Motor neuron (in vitro differentiated cells): ENCODE results near the gene ECE1. TPM values are rescaled to one million over a fixed set of nuclear protein-coding genes. Genes with fewer than 3 reads are reported as not detected.
"Not testable (repeated sequence)": the region's sequence is repeated elsewhere in the genome, so short reads cannot be mapped to it uniquely, and the experiment has no call there.

Experiments
- ATAC-seq, 8 experiments: fragments of 200-7000 bp; cut with Tn5 transposase; replicated peaks in 6 of 8; 2 replicates each; pipeline ENCODE4 v1.8.0; 2021; ENCODE audit warnings: mild to moderate bottlenecking in 8 of 8, moderate library complexity in 8 of 8
- H3K27ac ChIP-seq, 2 donors: fragments of 250-450 bp; sonication (Bioruptor Pico); 2 replicates each; pipeline ENCODE4 v1.9.0; 2021; ENCODE audit warnings: antibody characterized with exemption in 2 of 2, mild to moderate bottlenecking in 2 of 2, moderate library complexity in 1 of 2
- H3K4me1 ChIP-seq, 2 donors: fragments of 250-450 bp; sonication (Bioruptor Pico); replicated peaks in 1 of 2; 2 replicates each; pipeline ENCODE4 v1.6.1; 2021; ENCODE audit warnings: antibody characterized with exemption in 2 of 2, mild to moderate bottlenecking in 2 of 2, moderate library complexity in 1 of 2
- H3K4me3 ChIP-seq, 5 donors: fragments of 250-450 bp; sonication (Bioruptor Pico); 2 replicates each; pipeline ENCODE4 v1.9.0; 2021; ENCODE audit warnings: antibody characterized with exemption in 5 of 5, mild to moderate bottlenecking in 5 of 5, moderate library complexity in 4 of 5
- WGBS, 10 experiments: fragments of 450-650 bp; shearing (Covaris generic); methylation state at CpG; one replicate each; pipeline ENCODE4 v1.0.0; 2022; 5-methylcytosine and 5-hydroxymethylcytosine counted together
- in situ Hi-C, 9 experiments: fragments of 400-800 bp; cut with MboI; loops; one replicate each; pipeline ENCODE4 v1.15.0; 2021; ENCODE audit warnings: low sequenced_read_pairs in 9 of 9, low pct_unique_long_range_greater_than_20kb in 2 of 9; ENCODE audit not compliant: unreplicated experiment in 9 of 9
- total RNA-seq, 8 experiments: library from RNA; unstranded; fragments of 300-600 nt; gene quantifications; 2 replicates each; pipeline versions ENCODE4 v1.2.3 to v1.2.4, GENCODE V29; 2022

The ECE1 gene
- total RNA-seq, 8 experiments from 2014 or later: 5.3 to 49.7 (median 24.3) TPM

- in situ Hi-C loops: loop anchor here in 3 of 9 experiments (25.0 kb wide), 3 partner anchors 409 to 734 kb away; partner anchors contain the start of gene RAP1GAP (in 1 of the 3)
- not testable (repeated sequence) for ATAC-seq, H3K27ac ChIP-seq, H3K4me3 ChIP-seq, H3K4me1 ChIP-seq
- 67 to 100% (median 100%) methylated on average over 1 to 5 of the region's 7 CpGs; no CpG with 5 or more reads in 2 of the 10 experiments for WGBS, 10 experiments
Measured at GRCh38 chr1:21228224-21228623, 62.0 kb downstream of the ECE1 start.

- 90 to 100% (median 95%) methylated on average over 2 to 26 of the region's 33 CpGs; no CpG with 5 or more reads in 6 of the 10 experiments for WGBS, 10 experiments
- Histone ChIP-seq H3K4me3 (no peak overlapping the region), H3K27ac (no peak overlapping the region), H3K4me1 (no peaks in the 10 kb centered on the region)
- in situ Hi-C loops: loop anchor here in 3 of 9 experiments (25.0 kb wide), 3 partner anchors 412 to 737 kb away; partner anchors contain the start of gene RAP1GAP (in 1 of the 3)
- ATAC-seq: peak in 2 of 8 experiments; percentile 21 to 22
Measured at GRCh38 chr1:21225065-21225464, 65.2 kb downstream of the ECE1 start.

GRCh38 chr1:21220815-21221214 is 69.4 kb downstream of the ECE1 start:
- 33 to 100% (median 87%) methylated on average over 1 to 6 of the region's 7 CpGs; no CpG with 5 or more reads in 3 of the 10 experiments for WGBS, 10 experiments
- no peaks in the 10 kb centered on the region for H3K4me1 ChIP-seq
- no peak for ATAC-seq
- H3K27ac ChIP-seq: no peak overlapping the region
- in situ Hi-C loops: loop anchor here in 2 of 9 experiments (25.0 kb wide), 1 partner anchor 534 kb away; no protein-coding TSS in a partner anchor
- no peak overlapping the region for H3K4me3 ChIP-seq

- peak in 1 of 8 experiments; percentile 4 for ATAC-seq
- 92 to 100% (median 100%) methylated on average over 2 to 8 of the region's 21 CpGs; no CpG with 5 or more reads in 5 of the 10 experiments for WGBS, 10 experiments
- Histone ChIP-seq H3K4me3 (no peak overlapping the region), H3K4me1 (no peaks in the 10 kb centered on the region), H3K27ac (no peak overlapping the region)
- in situ Hi-C loops: loop anchor here in 2 of 9 experiments (25.0 kb wide), 1 partner anchor 532 kb away; no protein-coding TSS in a partner anchor
Measured at GRCh38 chr1:21219674-21220073, 70.6 kb downstream of the ECE1 start.

- H3K4me3 ChIP-seq: no peak overlapping the region
- peak; percentile 23 to 85 (median 53) for ATAC-seq
- 0 to 93% (median 84%) methylated on average over 1 to 14 of the region's 20 CpGs; no CpG with 5 or more reads in 3 of the 10 experiments for WGBS, 10 experiments
- H3K27ac ChIP-seq: no peak overlapping the region
- in situ Hi-C loops: loop anchor here in 2 of 9 experiments (25.0 kb wide), 1 partner anchor 531 kb away; no protein-coding TSS in a partner anchor
- H3K4me1 ChIP-seq: no peaks in the 10 kb centered on the region
Measured at GRCh38 chr1:21217812-21218596, 72.3 kb downstream of the ECE1 start.

GRCh38 chr1:21216835-21217811 is 73.1 kb downstream of the ECE1 start:
- Histone ChIP-seq H3K4me1 (no peaks in the 10 kb centered on the region), H3K27ac (no peak overlapping the region), H3K4me3 (no peak overlapping the region)
- WGBS, 10 experiments: 20 to 100% (median 83%) methylated on average over 1 to 7 of the region's 19 CpGs; no CpG with 5 or more reads in 1 of the 10 experiments
- in situ Hi-C loops: loop anchor here in 2 of 9 experiments (25.0 kb wide), 1 partner anchor 530 kb away; no protein-coding TSS in a partner anchor
- ATAC-seq: peak; percentile 6 to 57 (median 32)

- no peak for ATAC-seq
- WGBS, 10 experiments: 0 to 67% (median 54%) methylated on average over 3 of the region's 3 CpGs; no CpG with 5 or more reads in 3 of the 10 experiments
- Histone ChIP-seq H3K27ac (no peak overlapping the region), H3K4me3 (no peak overlapping the region), H3K4me1 (no peaks in the 10 kb centered on the region)
- in situ Hi-C loops: loop anchor here in 2 of 9 experiments (25.0 kb wide), 1 partner anchor 525 kb away; no protein-coding TSS in a partner anchor
Measured at GRCh38 chr1:21212126-21212525, 78.1 kb downstream of the ECE1 start.

GRCh38 chr1:21208137-21208700 is 82.0 kb downstream of the ECE1 start:
- not testable (repeated sequence) for H3K27ac ChIP-seq, ATAC-seq, H3K4me3 ChIP-seq, H3K4me1 ChIP-seq
- in situ Hi-C loops: loop anchor here in 2 of 9 experiments (25.0 kb wide), 1 partner anchor 521 kb away; no protein-coding TSS in a partner anchor
- 40 to 94% (median 84%) methylated on average over 1 to 6 of the region's 6 CpGs; no CpG with 5 or more reads in 1 of the 10 experiments for WGBS, 10 experiments

- peak in 1 of 8 experiments; percentile 23 for ATAC-seq
- Histone ChIP-seq H3K27ac (no peak overlapping the region), H3K4me1 (no peaks in the 10 kb centered on the region), H3K4me3 (no peak overlapping the region)
- in situ Hi-C loops: loop anchor here in 2 of 9 experiments (25.0 kb wide), 1 partner anchor 519 kb away; no protein-coding TSS in a partner anchor
- 0 to 100% (median 63%) methylated on average over 1 to 2 of the region's 2 CpGs; no CpG with 5 or more reads in 2 of the 10 experiments for WGBS, 10 experiments
Measured at GRCh38 chr1:21206117-21206516, 84.1 kb downstream of the ECE1 start.

GRCh38 chr1:21205416-21205815 is 84.8 kb downstream of the ECE1 start:
- Histone ChIP-seq H3K4me3 (no peak overlapping the region), H3K27ac (no peak overlapping the region), H3K4me1 (no peaks in the 10 kb centered on the region)
- in situ Hi-C loops: loop anchor here in 2 of 9 experiments (25.0 kb wide), 1 partner anchor 518 kb away; no protein-coding TSS in a partner anchor
- ATAC-seq: no peak
- 57 to 95% (median 83%) methylated on average over 1 to 5 of the region's 5 CpGs; no CpG with 5 or more reads in 1 of the 10 experiments for WGBS, 10 experiments

- H3K4me3 ChIP-seq: no peak overlapping the region
- in situ Hi-C loops: loop anchor here in 2 of 9 experiments (25.0 kb wide), 1 partner anchor 514 kb away; no protein-coding TSS in a partner anchor
- H3K27ac ChIP-seq: no peak overlapping the region
- H3K4me1 ChIP-seq: peaks cover 7 to 12% of the 10 kb centered on the region in 2 donors
- 72 to 100% (median 85%) methylated on average over 2 to 4 of the region's 4 CpGs; no CpG with 5 or more reads in 1 of the 10 experiments for WGBS, 10 experiments
- ATAC-seq: no peak
Measured at GRCh38 chr1:21201650-21202049, 88.6 kb downstream of the ECE1 start.
